ENCODE data around the gene SPI1. TPM values are rescaled to one million over a fixed set of nuclear protein-coding genes. Genes with fewer than 3 reads are reported as not detected.

The SPI1 gene
- total RNA-seq, 1 experiment from 2014 or later = 0.22 TPM

DNA sequence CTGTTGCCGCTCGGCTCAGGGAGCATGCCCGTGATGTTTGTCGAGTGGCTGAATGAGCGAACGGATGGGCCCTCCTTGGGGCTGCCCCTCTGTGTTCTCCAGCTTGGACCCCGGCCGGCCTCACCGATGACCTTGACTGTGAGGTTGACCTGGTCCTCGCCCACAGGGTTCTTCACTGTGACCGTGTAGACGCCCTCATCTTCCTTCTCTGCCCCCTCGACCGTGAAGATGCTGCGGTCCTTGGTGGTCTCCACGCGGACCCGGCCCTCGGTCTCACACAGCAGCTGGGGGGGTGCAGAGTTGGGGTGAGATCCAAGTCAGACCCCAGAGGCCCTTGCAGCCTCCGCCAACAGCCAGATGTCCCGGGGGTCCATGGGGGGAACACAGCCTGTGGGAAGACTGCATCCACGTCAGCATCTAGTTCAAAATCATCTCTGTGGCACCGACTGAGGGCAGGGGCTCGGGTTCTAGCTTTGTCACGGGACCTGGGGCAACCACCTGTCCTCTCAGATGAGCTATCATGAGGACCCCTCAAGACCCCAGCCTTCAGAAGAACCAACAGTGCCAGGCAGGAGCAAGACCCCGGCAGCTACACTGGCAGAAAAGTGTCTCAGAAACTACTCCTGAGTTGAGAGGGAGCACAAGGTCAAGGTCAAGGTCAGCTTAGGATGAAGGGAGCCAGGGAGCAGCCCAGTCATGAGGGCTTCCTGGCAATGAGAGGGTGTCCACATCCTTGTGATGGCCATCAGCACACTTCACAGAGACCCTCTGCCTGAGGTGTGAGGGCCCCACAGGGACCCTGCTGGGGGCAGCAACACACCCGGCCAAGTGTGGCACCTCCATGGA is 39.7 kb downstream of the SPI1 start:
- H2AFZ ChIP-seq (ENCODE audit: low read length) = no peak overlapping the region
- H3K9ac ChIP-seq (ENCODE audit: low read length) = no peak overlapping the region
- H3K36me3 ChIP-seq (ENCODE audit: low read depth, low read length) = no peaks in the 10 kb centered on the region
- ChIA-PET CTCF (no interaction called here), POLR2A (ENCODE audit: unreplicated experiment) (no interaction called here)
- no peaks in the 10 kb centered on the region for H3K9me3 ChIP-seq (ENCODE audit: low read length)
- no peak for ATAC-seq
- H3F3A ChIP-seq (ENCODE audit: low read length, unreplicated experiment) = no peaks in the 10 kb centered on the region
- H3K27me3 ChIP-seq (ENCODE audit: low read length) = no peaks in the 10 kb centered on the region
- H3K79me2 ChIP-seq (ENCODE audit: low read length) = no peaks in the 10 kb centered on the region
- H3K4me3 ChIP-seq (ENCODE audit: low read length) = no peak overlapping the region
- H3K4me2 ChIP-seq (ENCODE audit: low read length) = no peak overlapping the region
- no peaks in the 10 kb centered on the region for H3K4me1 ChIP-seq (ENCODE audit: insufficient read depth, low read length)
- H3K9me2 ChIP-seq (replicated peaks; ENCODE audit: low read length) = no peaks in the 10 kb centered on the region
- intact Hi-C loops (cut with micrococcal nuclease) = no loop called here
- no peak for DNase-seq
- no peaks in the 10 kb centered on the region for H4K20me1 ChIP-seq (ENCODE audit: low read length)
- TF ChIP-seq EZH2phosphoT487 (IDR thresholded peaks at IDR 0.05; ENCODE audit: borderline replicate concordance, low read length) (no peak), EZH2 (IDR thresholded peaks at IDR 0.05; ENCODE audit: low read length, unreplicated experiment) (no peak)
- TF ChIP-seq, protein P1, sequence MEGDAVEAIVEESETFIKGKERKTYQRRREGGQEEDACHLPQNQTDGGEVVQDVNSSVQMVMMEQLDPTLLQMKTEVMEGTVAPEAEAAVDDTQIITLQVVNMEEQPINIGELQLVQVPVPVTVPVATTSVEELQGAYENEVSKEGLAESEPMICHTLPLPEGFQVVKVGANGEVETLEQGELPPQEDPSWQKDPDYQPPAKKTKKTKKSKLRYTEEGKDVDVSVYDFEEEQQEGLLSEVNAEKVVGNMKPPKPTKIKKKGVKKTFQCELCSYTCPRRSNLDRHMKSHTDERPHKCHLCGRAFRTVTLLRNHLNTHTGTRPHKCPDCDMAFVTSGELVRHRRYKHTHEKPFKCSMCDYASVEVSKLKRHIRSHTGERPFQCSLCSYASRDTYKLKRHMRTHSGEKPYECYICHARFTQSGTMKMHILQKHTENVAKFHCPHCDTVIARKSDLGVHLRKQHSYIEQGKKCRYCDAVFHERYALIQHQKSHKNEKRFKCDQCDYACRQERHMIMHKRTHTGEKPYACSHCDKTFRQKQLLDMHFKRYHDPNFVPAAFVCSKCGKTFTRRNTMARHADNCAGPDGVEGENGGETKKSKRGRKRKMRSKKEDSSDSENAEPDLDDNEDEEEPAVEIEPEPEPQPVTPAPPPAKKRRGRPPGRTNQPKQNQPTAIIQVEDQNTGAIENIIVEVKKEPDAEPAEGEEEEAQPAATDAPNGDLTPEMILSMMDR (conservative IDR thresholded peaks at IDR 0.05; ENCODE audit: low read depth, low read length) = no peak
- no TSS peak for BruUV-seq (replicated peaks)
- H3K27ac ChIP-seq (ENCODE audit: low read length) = no peak overlapping the region

DNA sequence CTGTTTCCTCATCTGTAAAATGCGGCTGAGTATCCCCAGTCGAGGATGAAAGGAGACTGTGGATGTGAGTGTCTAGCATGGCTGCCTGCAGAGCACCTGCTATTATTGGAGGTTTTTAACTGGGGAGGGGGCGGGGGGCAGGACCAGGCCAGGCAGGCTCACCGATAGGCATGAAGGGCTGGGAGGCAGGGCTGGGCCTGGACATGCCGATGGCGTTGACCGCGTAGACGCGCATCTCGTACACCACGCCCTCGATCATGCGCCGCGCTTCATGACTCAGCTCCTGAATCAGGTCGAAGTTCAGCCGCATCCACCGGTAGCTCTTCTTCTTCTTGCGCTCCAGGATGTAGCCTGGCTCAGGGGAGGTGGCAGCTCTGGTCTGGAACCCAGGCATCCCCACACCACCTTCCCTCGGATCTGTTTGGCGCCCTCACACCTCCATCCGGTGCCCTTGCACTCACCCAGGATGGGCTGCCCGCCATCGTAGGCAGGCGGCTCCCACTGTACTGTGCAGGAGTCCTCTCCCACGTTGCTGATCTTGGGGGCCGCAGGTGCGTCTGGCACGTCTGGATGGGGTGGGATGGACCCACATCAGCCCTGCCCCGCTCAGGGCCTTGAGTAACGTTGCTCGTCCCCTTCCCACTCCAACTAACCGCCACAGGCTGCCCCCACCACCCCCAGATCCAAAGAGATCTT is 41.0 kb downstream of the SPI1 start:
- DNase-seq = no peak
- TF ChIP-seq EZH2 (IDR thresholded peaks at IDR 0.05; ENCODE audit: low read length, unreplicated experiment) (no peak), EZH2phosphoT487 (IDR thresholded peaks at IDR 0.05; ENCODE audit: borderline replicate concordance, low read length) (no peak)
- TF ChIP-seq, protein P1 (conservative IDR thresholded peaks at IDR 0.05; ENCODE audit: low read depth, low read length) = no peak
- H3K9me2 ChIP-seq (replicated peaks; ENCODE audit: low read length) = no peaks in the 10 kb centered on the region
- H3K9ac ChIP-seq (ENCODE audit: low read length) = no peak overlapping the region
- H3K79me2 ChIP-seq (ENCODE audit: low read length) = no peaks in the 10 kb centered on the region
- H3K27me3 ChIP-seq (ENCODE audit: low read length) = no peaks in the 10 kb centered on the region
- CTCF ChIA-PET = no interaction called here
- H3F3A ChIP-seq (ENCODE audit: low read length, unreplicated experiment) = no peaks in the 10 kb centered on the region
- H4K20me1 ChIP-seq (ENCODE audit: low read length) = no peaks in the 10 kb centered on the region
- H3K27ac ChIP-seq (ENCODE audit: low read length) = no peak overlapping the region
- no peak overlapping the region for H3K4me2 ChIP-seq (ENCODE audit: low read length)
- H3K36me3 ChIP-seq (ENCODE audit: low read depth, low read length) = no peaks in the 10 kb centered on the region
- no peaks in the 10 kb centered on the region for H3K9me3 ChIP-seq (ENCODE audit: low read length)
- H2AFZ ChIP-seq (ENCODE audit: low read length) = no peak overlapping the region
- POLR2A ChIA-PET (ENCODE audit: unreplicated experiment) = no interaction called here
- intact Hi-C loops (cut with micrococcal nuclease) = no loop called here
- no TSS peak for BruUV-seq (replicated peaks)
- no peaks in the 10 kb centered on the region for H3K4me1 ChIP-seq (ENCODE audit: insufficient read depth, low read length)
- no peak for ATAC-seq
- H3K4me3 ChIP-seq (ENCODE audit: low read length) = no peak overlapping the region

DNA sequence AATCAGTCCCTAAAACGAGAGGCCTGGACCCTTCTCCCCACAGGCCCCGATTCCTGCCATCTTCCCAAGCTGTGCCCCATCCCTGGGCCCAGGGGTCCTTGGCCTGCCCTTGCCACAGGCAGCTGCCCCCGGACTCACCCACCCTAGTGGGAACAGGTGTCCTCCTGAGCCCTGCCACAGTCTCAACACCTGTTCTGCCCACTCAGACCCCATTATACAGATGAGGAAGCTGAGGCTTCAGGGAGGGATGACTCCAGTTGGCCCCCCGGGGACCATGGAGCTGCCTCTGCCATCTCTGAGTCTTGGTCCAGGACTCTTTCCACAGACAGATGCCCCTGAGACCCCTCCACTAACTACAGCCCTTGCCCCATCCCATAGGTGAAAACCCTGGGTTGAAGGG is 41.8 kb downstream of the SPI1 start:
- H2AFZ ChIP-seq (ENCODE audit: low read length) = no peak overlapping the region
- H4K20me1 ChIP-seq (ENCODE audit: low read length) = no peaks in the 10 kb centered on the region
- no peak overlapping the region for H3K27ac ChIP-seq (ENCODE audit: low read length)
- H3K9ac ChIP-seq (ENCODE audit: low read length) = no peak overlapping the region
- H3K4me3 ChIP-seq (ENCODE audit: low read length) = no peak overlapping the region
- H3K36me3 ChIP-seq (ENCODE audit: low read depth, low read length) = no peaks in the 10 kb centered on the region
- ChIA-PET CTCF (no interaction called here), POLR2A (ENCODE audit: unreplicated experiment) (no interaction called here)
- intact Hi-C loops (cut with micrococcal nuclease) = no loop called here
- no peak for DNase-seq
- H3K9me2 ChIP-seq (replicated peaks; ENCODE audit: low read length) = no peaks in the 10 kb centered on the region
- H3K9me3 ChIP-seq (ENCODE audit: low read length) = no peaks in the 10 kb centered on the region
- no peaks in the 10 kb centered on the region for H3F3A ChIP-seq (ENCODE audit: low read length, unreplicated experiment)
- no peaks in the 10 kb centered on the region for H3K4me1 ChIP-seq (ENCODE audit: insufficient read depth, low read length)
- no TSS peak for BruUV-seq (replicated peaks)
- ATAC-seq = no peak
- TF ChIP-seq EZH2phosphoT487 (IDR thresholded peaks at IDR 0.05; ENCODE audit: borderline replicate concordance, low read length) (no peak), EZH2 (IDR thresholded peaks at IDR 0.05; ENCODE audit: low read length, unreplicated experiment) (no peak)
- TF ChIP-seq, protein P1 (conservative IDR thresholded peaks at IDR 0.05; ENCODE audit: low read depth, low read length) = no peak
- no peak overlapping the region for H3K4me2 ChIP-seq (ENCODE audit: low read length)
- H3K27me3 ChIP-seq (ENCODE audit: low read length) = no peaks in the 10 kb centered on the region
- H3K79me2 ChIP-seq (ENCODE audit: low read length) = no peaks in the 10 kb centered on the region

All from PC-3 (cell line).